Measurements from ENCODE around the gene SMCO4. TPM values are rescaled to one million over a fixed set of nuclear protein-coding genes. Genes with fewer than 3 reads are reported as not detected.

The SMCO4 gene
- total and polyA plus RNA-seq, 2 experiments from 2014 or later, result 42.2 to 49.0 TPM

DNA sequence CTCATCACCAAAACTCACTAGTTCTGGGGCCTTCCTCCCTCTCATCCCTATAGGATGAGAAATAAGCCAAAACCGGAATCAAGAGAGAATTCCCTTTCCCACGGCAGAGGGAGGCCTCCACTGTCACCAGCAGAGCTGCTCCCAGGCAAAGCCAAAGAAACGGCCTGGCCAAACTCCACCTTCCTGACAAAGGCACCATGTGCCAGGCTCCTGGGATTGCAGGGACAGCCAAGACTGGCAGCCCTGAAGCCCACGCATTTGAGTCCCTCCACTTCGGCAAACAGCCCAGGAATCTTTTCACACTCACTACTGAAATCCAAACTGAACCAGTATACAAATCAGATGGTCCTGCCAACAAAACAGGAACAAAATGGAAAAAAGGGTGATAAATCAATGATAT is 6.1 kb downstream of the SMCO4 start:
- H3K4me2 ChIP-seq, result peak overlapping the region; percentile 38; the same call in 1 of the 2 replicates
- H3K4me3 Mint-ChIP-seq, result no peak overlapping the region
- H3K27me3 Mint-ChIP-seq (ENCODE audit: insufficient read depth, low read depth, poor library complexity), result peaks cover 6% of the 10 kb centered on the region
- no peaks in the 10 kb centered on the region; the same call in 2 of the 3 replicates for H3K36me3 Mint-ChIP-seq (ENCODE audit: low read depth)
- TF ChIP-seq ZNF114 (CRISPR knock-in tag; IDR thresholded peaks at IDR 0.05) (no peak), NANOG (IDR thresholded peaks at IDR 0.05; ENCODE audit: borderline replicate concordance) (no peak), ZNF331 (CRISPR knock-in tag; IDR thresholded peaks at IDR 0.05; ENCODE audit: low read depth) (no peak), ZNF462 (CRISPR knock-in tag; IDR thresholded peaks at IDR 0.05) (no peak), STAT1 (IDR thresholded peaks at IDR 0.05; ENCODE audit: unreplicated experiment) (no peak), CREB1 (CRISPR knock-in tag; IDR thresholded peaks at IDR 0.05; ENCODE audit: low read depth) (no peak), EZH2 (IDR thresholded peaks at IDR 0.05; ENCODE audit: low read depth, unreplicated experiment) (no peak), POLR2AphosphoS5 (IDR thresholded peaks at IDR 0.05; ENCODE audit: low read depth) (no peak), EZH2phosphoT487 (IDR thresholded peaks at IDR 0.05; ENCODE audit: unreplicated experiment) (no peak), JUNB (IDR thresholded peaks at IDR 0.05; ENCODE audit: unreplicated experiment) (no peak), CTCF (conservative IDR thresholded peaks at IDR 0.05; ENCODE audit: low read depth in 2 of 2) (no peak)
- TF ChIP-seq, protein P1, sequence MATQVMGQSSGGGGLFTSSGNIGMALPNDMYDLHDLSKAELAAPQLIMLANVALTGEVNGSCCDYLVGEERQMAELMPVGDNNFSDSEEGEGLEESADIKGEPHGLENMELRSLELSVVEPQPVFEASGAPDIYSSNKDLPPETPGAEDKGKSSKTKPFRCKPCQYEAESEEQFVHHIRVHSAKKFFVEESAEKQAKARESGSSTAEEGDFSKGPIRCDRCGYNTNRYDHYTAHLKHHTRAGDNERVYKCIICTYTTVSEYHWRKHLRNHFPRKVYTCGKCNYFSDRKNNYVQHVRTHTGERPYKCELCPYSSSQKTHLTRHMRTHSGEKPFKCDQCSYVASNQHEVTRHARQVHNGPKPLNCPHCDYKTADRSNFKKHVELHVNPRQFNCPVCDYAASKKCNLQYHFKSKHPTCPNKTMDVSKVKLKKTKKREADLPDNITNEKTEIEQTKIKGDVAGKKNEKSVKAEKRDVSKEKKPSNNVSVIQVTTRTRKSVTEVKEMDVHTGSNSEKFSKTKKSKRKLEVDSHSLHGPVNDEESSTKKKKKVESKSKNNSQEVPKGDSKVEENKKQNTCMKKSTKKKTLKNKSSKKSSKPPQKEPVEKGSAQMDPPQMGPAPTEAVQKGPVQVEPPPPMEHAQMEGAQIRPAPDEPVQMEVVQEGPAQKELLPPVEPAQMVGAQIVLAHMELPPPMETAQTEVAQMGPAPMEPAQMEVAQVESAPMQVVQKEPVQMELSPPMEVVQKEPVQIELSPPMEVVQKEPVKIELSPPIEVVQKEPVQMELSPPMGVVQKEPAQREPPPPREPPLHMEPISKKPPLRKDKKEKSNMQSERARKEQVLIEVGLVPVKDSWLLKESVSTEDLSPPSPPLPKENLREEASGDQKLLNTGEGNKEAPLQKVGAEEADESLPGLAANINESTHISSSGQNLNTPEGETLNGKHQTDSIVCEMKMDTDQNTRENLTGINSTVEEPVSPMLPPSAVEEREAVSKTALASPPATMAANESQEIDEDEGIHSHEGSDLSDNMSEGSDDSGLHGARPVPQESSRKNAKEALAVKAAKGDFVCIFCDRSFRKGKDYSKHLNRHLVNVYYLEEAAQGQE (IDR thresholded peaks at IDR 0.05; ENCODE audit: unreplicated experiment), result no peak
- TF ChIP-seq, protein P2, sequence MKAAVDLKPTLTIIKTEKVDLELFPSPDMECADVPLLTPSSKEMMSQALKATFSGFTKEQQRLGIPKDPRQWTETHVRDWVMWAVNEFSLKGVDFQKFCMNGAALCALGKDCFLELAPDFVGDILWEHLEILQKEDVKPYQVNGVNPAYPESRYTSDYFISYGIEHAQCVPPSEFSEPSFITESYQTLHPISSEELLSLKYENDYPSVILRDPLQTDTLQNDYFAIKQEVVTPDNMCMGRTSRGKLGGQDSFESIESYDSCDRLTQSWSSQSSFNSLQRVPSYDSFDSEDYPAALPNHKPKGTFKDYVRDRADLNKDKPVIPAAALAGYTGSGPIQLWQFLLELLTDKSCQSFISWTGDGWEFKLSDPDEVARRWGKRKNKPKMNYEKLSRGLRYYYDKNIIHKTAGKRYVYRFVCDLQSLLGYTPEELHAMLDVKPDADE (IDR thresholded peaks at IDR 0.05), result no peak
- H3K9me2 ChIP-seq (ENCODE audit: insufficient read depth), result no peaks in the 10 kb centered on the region
- no peaks in the 10 kb centered on the region for H3K9me3 Mint-ChIP-seq
- peak overlapping the region; percentile 30; the same call in 1 of the 2 replicates for H3K27ac Mint-ChIP-seq
- no peaks in the 10 kb centered on the region for H3K27me3 ChIP-seq (ENCODE audit: insufficient read depth)
- H3K79me2 ChIP-seq (replicated peaks; ENCODE audit: insufficient read depth), result peaks cover 92% of the 10 kb centered on the region
- H2AFZ ChIP-seq, result no peak overlapping the region
- H4K20me1 ChIP-seq (replicated peaks; ENCODE audit: insufficient read depth), result peaks cover 3% of the 10 kb centered on the region
- no peak overlapping the region for H3K4me3 ChIP-seq
- H3K36me3 ChIP-seq (ENCODE audit: insufficient read depth), result no peaks in the 10 kb centered on the region
- H3K4me1 ChIP-seq (ENCODE audit: insufficient read depth), result peaks cover 32% of the 10 kb centered on the region
- H3K4me1 Mint-ChIP-seq, result peaks cover 70% of the 10 kb centered on the region
- ATAC-seq, result peak; percentile 49
- H3K27ac ChIP-seq (ENCODE audit: low read depth), result peak overlapping the region; percentile 57; the same call in 1 of the 2 replicates
- DNase-seq (ENCODE audit: low spot score), result peak; percentile 19
- no peaks in the 10 kb centered on the region for H3F3A ChIP-seq (replicated peaks; ENCODE audit: low read depth)

Measured in GM23338 (cell line).